ENCODE data around the gene LAG3.

The LAG3 gene

DNA sequence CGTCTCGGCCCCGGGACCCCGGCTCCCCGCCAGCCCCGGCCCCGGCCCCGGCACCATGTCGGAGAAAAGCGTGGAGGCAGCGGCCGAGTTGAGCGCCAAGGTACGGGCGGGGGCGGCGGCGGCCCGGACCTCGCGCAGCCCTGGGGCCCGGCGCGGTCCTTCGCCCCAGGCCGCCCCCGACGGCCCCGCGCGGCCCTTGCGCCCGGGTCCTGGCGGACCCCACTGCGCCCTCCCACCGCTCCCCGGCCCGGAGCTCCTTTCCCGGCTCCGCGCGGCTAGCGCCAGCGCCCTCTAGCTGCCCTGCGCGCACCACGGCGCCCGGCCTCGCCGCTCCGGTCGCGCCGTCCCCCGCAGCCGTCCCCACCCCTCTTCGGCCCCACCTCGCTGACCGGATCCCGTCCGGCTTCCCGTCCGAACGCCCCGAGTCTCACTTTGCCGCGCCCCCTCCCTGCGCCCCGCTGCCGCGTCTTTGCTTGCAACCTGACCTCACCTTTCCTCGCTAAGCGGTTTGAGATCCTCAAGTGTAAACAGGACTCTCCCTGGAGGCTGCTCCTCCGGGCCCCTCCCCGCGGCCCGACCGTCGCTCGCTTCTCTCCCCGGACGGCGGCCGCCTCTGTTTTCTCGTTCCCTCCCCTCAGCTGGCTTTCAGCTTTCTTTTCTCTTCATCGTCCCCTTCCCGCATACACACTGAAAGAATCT, 5.5 kb upstream of the LAG3 start:
- CTCF ChIA-PET, result interaction anchor here (0.8 to 8.0 kb wide), 32 partner anchors 9 to 343 kb away, joined by 3 to 117 read pairs (median 5); partner anchors contain the start of genes CD4, CDCA3, COPS7A and GAPDH
- TF ChIP-seq, protein P1, sequence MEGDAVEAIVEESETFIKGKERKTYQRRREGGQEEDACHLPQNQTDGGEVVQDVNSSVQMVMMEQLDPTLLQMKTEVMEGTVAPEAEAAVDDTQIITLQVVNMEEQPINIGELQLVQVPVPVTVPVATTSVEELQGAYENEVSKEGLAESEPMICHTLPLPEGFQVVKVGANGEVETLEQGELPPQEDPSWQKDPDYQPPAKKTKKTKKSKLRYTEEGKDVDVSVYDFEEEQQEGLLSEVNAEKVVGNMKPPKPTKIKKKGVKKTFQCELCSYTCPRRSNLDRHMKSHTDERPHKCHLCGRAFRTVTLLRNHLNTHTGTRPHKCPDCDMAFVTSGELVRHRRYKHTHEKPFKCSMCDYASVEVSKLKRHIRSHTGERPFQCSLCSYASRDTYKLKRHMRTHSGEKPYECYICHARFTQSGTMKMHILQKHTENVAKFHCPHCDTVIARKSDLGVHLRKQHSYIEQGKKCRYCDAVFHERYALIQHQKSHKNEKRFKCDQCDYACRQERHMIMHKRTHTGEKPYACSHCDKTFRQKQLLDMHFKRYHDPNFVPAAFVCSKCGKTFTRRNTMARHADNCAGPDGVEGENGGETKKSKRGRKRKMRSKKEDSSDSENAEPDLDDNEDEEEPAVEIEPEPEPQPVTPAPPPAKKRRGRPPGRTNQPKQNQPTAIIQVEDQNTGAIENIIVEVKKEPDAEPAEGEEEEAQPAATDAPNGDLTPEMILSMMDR (IDR thresholded peaks at IDR 0.05; ENCODE audit: control extremely low read depth, extremely low read depth, low read depth, missing control alignments), result peak; percentile 85

DNA sequence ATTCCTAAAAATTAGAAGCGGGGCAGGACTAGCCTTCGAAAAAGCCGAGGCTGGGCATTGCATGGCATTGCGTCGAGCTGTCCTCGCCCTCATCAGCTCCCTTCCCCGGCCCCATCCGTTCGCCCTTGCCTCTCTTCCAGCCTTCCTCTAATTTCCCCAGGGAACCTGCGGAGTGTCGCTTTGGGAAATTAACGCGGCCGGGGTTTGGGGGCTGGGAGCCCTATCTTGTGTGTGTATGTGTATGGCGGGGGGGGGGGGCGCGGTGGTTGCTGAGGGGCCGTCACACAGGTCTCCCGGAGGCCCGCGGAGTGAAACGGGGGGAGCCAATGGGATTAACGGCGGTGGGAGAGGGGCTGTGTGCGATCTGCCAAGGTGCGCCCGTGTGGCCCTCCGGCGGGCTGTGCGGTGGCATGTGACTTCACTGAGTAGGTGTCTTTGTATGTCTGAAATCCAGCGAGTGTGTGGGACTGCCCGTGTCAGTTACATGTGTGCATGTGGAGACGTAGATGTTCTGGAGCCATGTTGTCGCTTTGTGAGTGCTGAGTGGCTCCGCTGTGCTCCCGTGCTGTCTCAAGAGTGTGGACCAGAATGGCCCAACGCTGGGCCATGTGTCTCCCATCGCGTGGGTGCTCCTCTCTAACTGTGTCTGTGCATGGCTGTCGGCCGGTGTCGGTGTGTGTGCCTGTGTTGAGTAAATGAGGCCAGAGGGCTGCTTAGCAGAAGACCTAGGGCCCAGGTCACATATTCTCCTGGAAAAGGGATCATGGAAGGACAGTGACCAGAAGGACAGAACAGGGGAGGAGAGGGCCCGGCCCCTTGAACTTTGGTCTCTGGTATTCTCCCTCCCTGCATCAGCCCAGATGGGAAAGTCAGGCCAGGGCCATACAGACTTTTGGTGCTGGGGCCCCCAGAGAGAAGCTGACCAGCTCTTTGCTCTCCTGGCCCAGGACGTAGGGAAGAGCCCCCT, 4.7 kb upstream of the LAG3 start:
- ChIA-PET POLR2A (interaction anchor here (0.7 to 2.2 kb wide), 3 partner anchors 9 to 232 kb away, joined by 3 to 15 read pairs (median 3); partner anchors contain the start of gene MLF2), CTCF (interaction anchor here (0.9 to 8.0 kb wide), 28 partner anchors 8 to 343 kb away, joined by 3 to 117 read pairs (median 5); partner anchors contain the start of genes CD4, CDCA3, COPS7A and GPR162)
- no peak for DNase-seq (ENCODE audit: extremely low spot score)
- TF ChIP-seq, protein P1 (IDR thresholded peaks at IDR 0.05; ENCODE audit: control extremely low read depth, extremely low read depth, low read depth, missing control alignments), result no peak

More for the DNA sequence above, 5.5 kb upstream of the LAG3 start:
- DNase-seq (ENCODE audit: extremely low spot score), result peak; percentile 77
- POLR2A ChIA-PET, result interaction anchor here (0.7 to 2.2 kb wide), 4 partner anchors 10 to 231 kb away, joined by 3 to 15 read pairs (median 4); partner anchors contain the start of genes MLF2 and TPI1

- no peak for DNase-seq (ENCODE audit: extremely low spot score)
- TF ChIP-seq, protein P1 (IDR thresholded peaks at IDR 0.05; ENCODE audit: control extremely low read depth, extremely low read depth, low read depth, missing control alignments), result no peak
- ChIA-PET CTCF (interaction anchor here (1.6 to 8.0 kb wide), 4 partner anchors 8 to 104 kb away, joined by 5 to 117 read pairs (median 44); partner anchors contain the start of genes MLF2 and SPSB2), POLR2A (interaction anchor here (0.6 to 0.8 kb wide), 2 partner anchors 16 to 172 kb away, joined by 3 read pairs; partner anchors contain the start of gene MLF2)
Measured at GRCh38 chr12:6768437-6768914, 3.8 kb upstream of the LAG3 start.

- no peak for DNase-seq (ENCODE audit: extremely low spot score)
- ChIA-PET POLR2A (interaction anchor here (0.6 to 0.8 kb wide), 2 partner anchors 16 to 172 kb away, joined by 3 read pairs; partner anchors contain the start of gene MLF2), CTCF (interaction anchor here (2.6 to 8.0 kb wide), 3 partner anchors 9 to 15 kb away, joined by 7 to 117 read pairs (median 33); partner anchors contain the start of gene MLF2)
- TF ChIP-seq, protein P1 (IDR thresholded peaks at IDR 0.05; ENCODE audit: control extremely low read depth, extremely low read depth, low read depth, missing control alignments), result no peak
Measured at GRCh38 chr12:6768990-6769389, 3.3 kb upstream of the LAG3 start.

- ChIA-PET POLR2A (no interaction called here), CTCF (interaction anchor here (2.6 to 8.0 kb wide), 3 partner anchors 9 to 16 kb away, joined by 7 to 117 read pairs (median 33); partner anchors contain the start of gene MLF2)
- no peak for DNase-seq (ENCODE audit: extremely low spot score)
- TF ChIP-seq, protein P1 (IDR thresholded peaks at IDR 0.05; ENCODE audit: control extremely low read depth, extremely low read depth, low read depth, missing control alignments), result no peak
Measured at GRCh38 chr12:6769666-6770065, 2.7 kb upstream of the LAG3 start.
